HCT116 (cell line): Measurements from ENCODE around the gene HEXD.

Experiments
- POLR2A ChIP-seq: IDR thresholded peaks from 2 replicates; pipeline ENCODE4 v1.7.0; 2011; ENCODE audit warnings: borderline replicate concordance; ENCODE audit not compliant: insufficient read depth, insufficient read length; ENCODE audit errors: extremely low read depth
- SP1 ChIP-seq: IDR thresholded peaks from 2 replicates; pipeline ENCODE4 v1.6.1; 2012; ENCODE audit warnings: low read depth
- TF ChIP-seq, protein P1 (sequence below): IDR thresholded peaks from 2 replicates; pipeline ENCODE4 v1.6.1; 2012
- TF ChIP-seq, protein P2 (sequence below): IDR thresholded peaks from 2 replicates; pipeline ENCODE4 v1.6.1; 2011; ENCODE audit warnings: mild to moderate bottlenecking, low read length, moderate library complexity; ENCODE audit not compliant: insufficient replicate concordance; ENCODE audit errors: extremely low read depth
- TF ChIP-seq, protein P3 (sequence below), 3 experiments: fragments of 200-600 bp in 1 of 3; sonication (generic) in 1 of 3; IDR thresholded peaks in 2 of 3; conservative IDR thresholded peaks in 1 of 3; 2 replicates each; pipeline ENCODE4 v1.5.1; 2012 to 2017; ENCODE audit warnings: low read depth in 2 of 3, low read length in 2 of 3, antibody characterized with exemption in 1 of 3, borderline replicate concordance in 1 of 3, control low read depth in 1 of 3, mild to moderate bottlenecking in 1 of 3, mixed read lengths in 1 of 3, mixed run types in 1 of 3, moderate library complexity in 1 of 3; ENCODE audit not compliant: insufficient read depth in 1 of 3
- TF ChIP-seq, protein P4 (sequence below): IDR thresholded peaks from 2 replicates; pipeline ENCODE4 v1.6.1; 2012; ENCODE audit warnings: low read depth

DNA sequence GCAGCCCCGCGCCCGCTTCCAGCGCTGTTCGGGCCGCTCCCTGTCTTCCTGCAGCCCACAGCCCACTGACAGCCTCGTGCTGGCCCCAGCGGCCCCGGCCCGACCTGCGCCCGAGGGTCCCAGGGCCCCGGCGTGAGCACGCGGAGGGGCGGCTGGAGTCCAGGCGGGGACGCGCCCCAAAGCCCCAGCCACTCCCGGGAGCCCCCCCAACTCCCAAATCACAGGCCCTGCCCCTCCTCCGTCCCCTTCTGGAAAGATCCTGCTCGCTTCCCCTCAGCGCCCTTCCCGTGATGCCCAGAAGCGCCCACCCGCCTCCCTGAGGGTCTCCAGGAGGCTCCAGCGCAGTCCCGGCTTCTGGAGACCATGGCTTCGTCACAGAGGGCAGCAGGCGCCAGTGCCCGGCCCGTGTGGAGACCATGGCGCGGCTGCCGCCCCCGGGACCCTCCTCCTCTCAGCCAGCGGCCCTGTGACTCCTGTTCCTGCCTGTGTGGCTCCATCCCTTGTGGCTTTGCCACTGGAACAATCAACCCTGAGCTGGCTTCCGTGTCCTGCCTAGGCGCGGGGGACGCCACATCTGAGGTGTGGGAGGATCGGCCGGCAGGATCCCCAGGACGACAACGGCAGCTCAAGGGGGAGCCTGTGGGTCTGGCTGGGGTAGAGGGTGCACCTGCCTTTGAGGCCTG lies 42.6 kb upstream of the HEXD start:
- TF ChIP-seq, protein P1, sequence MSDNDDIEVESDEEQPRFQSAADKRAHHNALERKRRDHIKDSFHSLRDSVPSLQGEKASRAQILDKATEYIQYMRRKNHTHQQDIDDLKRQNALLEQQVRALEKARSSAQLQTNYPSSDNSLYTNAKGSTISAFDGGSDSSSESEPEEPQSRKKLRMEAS = no peak
- TF ChIP-seq, protein P2, sequence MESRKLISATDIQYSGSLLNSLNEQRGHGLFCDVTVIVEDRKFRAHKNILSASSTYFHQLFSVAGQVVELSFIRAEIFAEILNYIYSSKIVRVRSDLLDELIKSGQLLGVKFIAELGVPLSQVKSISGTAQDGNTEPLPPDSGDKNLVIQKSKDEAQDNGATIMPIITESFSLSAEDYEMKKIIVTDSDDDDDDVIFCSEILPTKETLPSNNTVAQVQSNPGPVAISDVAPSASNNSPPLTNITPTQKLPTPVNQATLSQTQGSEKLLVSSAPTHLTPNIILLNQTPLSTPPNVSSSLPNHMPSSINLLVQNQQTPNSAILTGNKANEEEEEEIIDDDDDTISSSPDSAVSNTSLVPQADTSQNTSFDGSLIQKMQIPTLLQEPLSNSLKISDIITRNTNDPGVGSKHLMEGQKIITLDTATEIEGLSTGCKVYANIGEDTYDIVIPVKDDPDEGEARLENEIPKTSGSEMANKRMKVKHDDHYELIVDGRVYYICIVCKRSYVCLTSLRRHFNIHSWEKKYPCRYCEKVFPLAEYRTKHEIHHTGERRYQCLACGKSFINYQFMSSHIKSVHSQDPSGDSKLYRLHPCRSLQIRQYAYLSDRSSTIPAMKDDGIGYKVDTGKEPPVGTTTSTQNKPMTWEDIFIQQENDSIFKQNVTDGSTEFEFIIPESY = no peak
- TF ChIP-seq SP1 (no peak), POLR2A (no peak)
- TF ChIP-seq, protein P3, sequence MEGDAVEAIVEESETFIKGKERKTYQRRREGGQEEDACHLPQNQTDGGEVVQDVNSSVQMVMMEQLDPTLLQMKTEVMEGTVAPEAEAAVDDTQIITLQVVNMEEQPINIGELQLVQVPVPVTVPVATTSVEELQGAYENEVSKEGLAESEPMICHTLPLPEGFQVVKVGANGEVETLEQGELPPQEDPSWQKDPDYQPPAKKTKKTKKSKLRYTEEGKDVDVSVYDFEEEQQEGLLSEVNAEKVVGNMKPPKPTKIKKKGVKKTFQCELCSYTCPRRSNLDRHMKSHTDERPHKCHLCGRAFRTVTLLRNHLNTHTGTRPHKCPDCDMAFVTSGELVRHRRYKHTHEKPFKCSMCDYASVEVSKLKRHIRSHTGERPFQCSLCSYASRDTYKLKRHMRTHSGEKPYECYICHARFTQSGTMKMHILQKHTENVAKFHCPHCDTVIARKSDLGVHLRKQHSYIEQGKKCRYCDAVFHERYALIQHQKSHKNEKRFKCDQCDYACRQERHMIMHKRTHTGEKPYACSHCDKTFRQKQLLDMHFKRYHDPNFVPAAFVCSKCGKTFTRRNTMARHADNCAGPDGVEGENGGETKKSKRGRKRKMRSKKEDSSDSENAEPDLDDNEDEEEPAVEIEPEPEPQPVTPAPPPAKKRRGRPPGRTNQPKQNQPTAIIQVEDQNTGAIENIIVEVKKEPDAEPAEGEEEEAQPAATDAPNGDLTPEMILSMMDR (IDR thresholded peaks at IDR 0.05 in 2 of 3, conservative IDR thresholded peaks at IDR 0.05 in 1 of 3; ENCODE audit: borderline replicate concordance in 1 of 3, insufficient read depth in 1 of 3, low read depth in 2 of 3, low read length in 2 of 3) = no peak
- TF ChIP-seq, protein P4, sequence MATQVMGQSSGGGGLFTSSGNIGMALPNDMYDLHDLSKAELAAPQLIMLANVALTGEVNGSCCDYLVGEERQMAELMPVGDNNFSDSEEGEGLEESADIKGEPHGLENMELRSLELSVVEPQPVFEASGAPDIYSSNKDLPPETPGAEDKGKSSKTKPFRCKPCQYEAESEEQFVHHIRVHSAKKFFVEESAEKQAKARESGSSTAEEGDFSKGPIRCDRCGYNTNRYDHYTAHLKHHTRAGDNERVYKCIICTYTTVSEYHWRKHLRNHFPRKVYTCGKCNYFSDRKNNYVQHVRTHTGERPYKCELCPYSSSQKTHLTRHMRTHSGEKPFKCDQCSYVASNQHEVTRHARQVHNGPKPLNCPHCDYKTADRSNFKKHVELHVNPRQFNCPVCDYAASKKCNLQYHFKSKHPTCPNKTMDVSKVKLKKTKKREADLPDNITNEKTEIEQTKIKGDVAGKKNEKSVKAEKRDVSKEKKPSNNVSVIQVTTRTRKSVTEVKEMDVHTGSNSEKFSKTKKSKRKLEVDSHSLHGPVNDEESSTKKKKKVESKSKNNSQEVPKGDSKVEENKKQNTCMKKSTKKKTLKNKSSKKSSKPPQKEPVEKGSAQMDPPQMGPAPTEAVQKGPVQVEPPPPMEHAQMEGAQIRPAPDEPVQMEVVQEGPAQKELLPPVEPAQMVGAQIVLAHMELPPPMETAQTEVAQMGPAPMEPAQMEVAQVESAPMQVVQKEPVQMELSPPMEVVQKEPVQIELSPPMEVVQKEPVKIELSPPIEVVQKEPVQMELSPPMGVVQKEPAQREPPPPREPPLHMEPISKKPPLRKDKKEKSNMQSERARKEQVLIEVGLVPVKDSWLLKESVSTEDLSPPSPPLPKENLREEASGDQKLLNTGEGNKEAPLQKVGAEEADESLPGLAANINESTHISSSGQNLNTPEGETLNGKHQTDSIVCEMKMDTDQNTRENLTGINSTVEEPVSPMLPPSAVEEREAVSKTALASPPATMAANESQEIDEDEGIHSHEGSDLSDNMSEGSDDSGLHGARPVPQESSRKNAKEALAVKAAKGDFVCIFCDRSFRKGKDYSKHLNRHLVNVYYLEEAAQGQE = no peak
